K562 (cell line): ENCODE results near the gene CNR2. TPM values are rescaled to one million over a fixed set of nuclear protein-coding genes. Genes with fewer than 3 reads are reported as not detected.
A peak's percentile ranks its signal among the peaks of the same experiment; 100 is the strongest.

Source experiments
- ARID1B ChIP-seq: fragments of 450-650 bp; IDR thresholded peaks from 2 replicates; pipeline ENCODE4 v1.6.1; 2016; ENCODE audit warnings: antibody characterized with exemption, mild to moderate bottlenecking, inconsistent platforms
- FOXK1 ChIP-seq: sonication (generic); formaldehyde crosslinking; IDR thresholded peaks from 2 replicates; pipeline ENCODE4 v1.8.0; 2022; ENCODE audit warnings: missing genetic modification reagents, mild to moderate bottlenecking, borderline replicate concordance
- HNRNPLL ChIP-seq: fragments of 200-400 bp; formaldehyde crosslinking; IDR thresholded peaks from 2 replicates; pipeline ENCODE4 v1.6.1; 2017; ENCODE audit warnings: low read length, low read depth, mild to moderate bottlenecking; ENCODE audit not compliant: poor library complexity, severe bottlenecking
- JUND ChIP-seq, 2 experiments: IDR thresholded peaks; 2 replicates in 1 of 2; 3 replicates in 1 of 2; pipeline ENCODE4 v1.6.1; 2011; ENCODE audit warnings: borderline replicate concordance in 2 of 2, low read depth in 2 of 2, low read length in 2 of 2, improper control_type of control experiment in 1 of 2, missing biosample characterization in 1 of 2, missing genetic modification characterization in 1 of 2, missing genetic modification reagents in 1 of 2
- MAX ChIP-seq: sonication (generic); formaldehyde crosslinking; IDR thresholded peaks from 2 replicates; pipeline ENCODE4 v1.9.0; 2022; ENCODE audit warnings: mild to moderate bottlenecking, missing genetic modification reagents
- NFIC ChIP-seq: fragments of 450-650 bp; IDR thresholded peaks from 2 replicates; pipeline ENCODE4 v1.6.1; 2017; ENCODE audit warnings: mild to moderate bottlenecking, inconsistent platforms
- NFYB ChIP-seq: IDR thresholded peaks from 2 replicates; pipeline ENCODE4 v1.6.1; 2011; ENCODE audit warnings: mild to moderate bottlenecking, moderate library complexity; ENCODE audit not compliant: insufficient read length; ENCODE audit errors: extremely low read depth
- POLR2B ChIP-seq: fragments of 450-650 bp; IDR thresholded peaks from 2 replicates; pipeline ENCODE4 v1.6.1; 2018; ENCODE audit warnings: low read depth; ENCODE audit not compliant: partially characterized antibody
- POLR3A ChIP-seq: IDR thresholded peaks from 2 replicates; pipeline ENCODE4 v1.6.1; 2011; ENCODE audit warnings: borderline replicate concordance, mild to moderate bottlenecking, moderate library complexity; ENCODE audit not compliant: insufficient read length, insufficient read depth; ENCODE audit errors: extremely low read depth
- PRMT5 ChIP-seq: sonication (generic); formaldehyde crosslinking; IDR thresholded peaks from 2 replicates; pipeline ENCODE4 v1.5.0; 2020; ENCODE audit warnings: missing genetic modification reagents
- RNF2 ChIP-seq: sonication (generic); IDR thresholded peaks from 2 replicates; pipeline ENCODE4 v1.6.1; 2016
- SLC30A9 ChIP-seq: fragments of 250-450 bp; sonication (Bioruptor Pico); IDR thresholded peaks from 2 replicates; pipeline ENCODE4 v1.8.0; 2022; ENCODE audit warnings: mild to moderate bottlenecking, moderate library complexity
- ZBED1 ChIP-seq: IDR thresholded peaks from 2 replicates; pipeline ENCODE4 v1.6.1; 2014
- ZBTB49 ChIP-seq: sonication (generic); formaldehyde crosslinking; IDR thresholded peaks from 2 replicates; pipeline ENCODE4 v1.8.0; 2022; ENCODE audit warnings: missing genetic modification reagents, mild to moderate bottlenecking, borderline replicate concordance
- ZNF197 ChIP-seq: fragments of 200-800 bp; sonication (Bioruptor generic); IDR thresholded peaks from 2 replicates; pipeline ENCODE4 v1.6.1; 2016; ENCODE audit warnings: low read depth, missing genetic modification characterization, missing compliant biosample characterization
- ZNF3 ChIP-seq: fragments of 250-450 bp; sonication (Bioruptor Pico); IDR thresholded peaks from 2 replicates; pipeline ENCODE4 v1.5.0; 2021; ENCODE audit warnings: mild to moderate bottlenecking, moderate library complexity
- ZNF785 ChIP-seq: fragments of 250-450 bp; sonication (Bioruptor Pico); IDR thresholded peaks from 2 replicates; pipeline ENCODE4 v1.4.0; 2020; ENCODE audit warnings: mild to moderate bottlenecking
- polyA plus RNA-seq, 8 experiments: library from polyadenylated mRNA; depleted of rRNA in 4 of 8; stranded (reverse) in 5 of 8; unstranded in 3 of 8; fragments of >200 nt; fragmentation: Nextera tagmentation in 2 of 8; fragmentation: Illumina TruSeq in 1 of 8; extraction: Ambion mirVana in 2 of 8; extraction: Trizol in 1 of 8; gene quantifications; 2 replicates each; pipeline versions ENCODE4 v1.2.1 to v1.2.3, GENCODE V29; 2011 to 2014; ENCODE audit warnings: inconsistent platforms in 1 of 8, missing spikeins in 1 of 8
- total RNA-seq, 7 experiments: library from RNA; depleted of rRNA in 6 of 7; stranded (reverse); fragments of >200 nt in 6 of 7; fragmentation: Illumina TruSeq in 2 of 7; extraction: Trizol in 2 of 7; gene quantifications; 2 replicates each; pipeline versions ENCODE4 v1.2.1 to v1.2.3, GENCODE V29; 2011 to 2021; ENCODE audit warnings: low replicate concordance in 1 of 7

The CNR2 gene
- total and polyA plus RNA-seq, 9 of the 15 experiments (the other 6 are each of a cell fraction or from before 2014, with no cell fraction given): not detected

GRCh38 chr1:23867895-23868556 is 45.1 kb downstream of the CNR2 start, which contains the start of gene FUCA1 (continued):
- TF ChIP-seq MAX (CRISPR knock-in tag) (peak; percentile 23; the same call in 1 of the 2 replicates), PRMT5 (CRISPR knock-in tag) (no peak), HNRNPLL (peak; percentile 93), ZNF3 (CRISPR knock-in tag) (no peak), RNF2 (no peak; the same call in none of the 2 replicates), ARID1B (no peak), ZBED1 (0 out of 2 replicates have a peak, but pooled peaks have one; percentile 33), ZBTB49 (CRISPR knock-in tag) (no peak), FOXK1 (CRISPR knock-in tag) (peak; percentile 14; the same call in 1 of the 2 replicates), ZNF785 (CRISPR knock-in tag) (no peak), SLC30A9 (CRISPR knock-in tag) (no peak), NFIC (no peak; the same call in 1 of the 2 replicates), POLR2B (peak; percentile 58), NFYB (peak; percentile 58), ZNF197 (no peak), POLR3A (no peak), JUND (IDR thresholded peaks at IDR 0.05; ENCODE audit: borderline replicate concordance, low read depth, low read length) (peak; percentile 69), JUND (tag; IDR thresholded peaks at IDR 0.05; ENCODE audit: borderline replicate concordance, low read depth, low read length) (peak; percentile 19; the same call in 1 of the 3 replicates)
